ENCODE data around the gene ZBTB33. TPM values are rescaled to one million over a fixed set of nuclear protein-coding genes. Genes with fewer than 3 reads are reported as not detected.

ZBTB33 gene
- polyA plus RNA-seq, 12 donors, result 13.9 to 22.8 (median 18.3) TPM; not detected in 1

DNA sequence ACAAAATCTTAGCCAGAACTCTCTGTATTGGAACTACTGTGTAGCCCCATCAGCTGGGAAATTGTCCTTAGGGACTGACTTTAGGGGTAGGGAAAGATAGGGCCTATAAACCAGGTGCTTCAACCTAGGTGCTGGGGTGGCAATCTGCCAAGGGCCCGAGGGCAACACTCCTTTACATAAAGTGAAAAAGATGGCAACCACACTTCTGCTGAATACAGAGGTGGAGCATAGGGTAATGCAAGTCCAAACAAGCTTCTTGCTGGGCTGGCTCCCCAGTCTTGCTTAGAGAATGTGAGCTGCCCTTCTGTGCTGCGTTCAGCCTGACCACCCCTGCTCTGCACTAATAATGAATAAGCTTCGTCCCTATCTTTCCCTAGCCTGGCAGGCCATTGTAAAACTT lies 9.8 kb downstream of the ZBTB33 start:
- DNase-seq, result no peak

DNA sequence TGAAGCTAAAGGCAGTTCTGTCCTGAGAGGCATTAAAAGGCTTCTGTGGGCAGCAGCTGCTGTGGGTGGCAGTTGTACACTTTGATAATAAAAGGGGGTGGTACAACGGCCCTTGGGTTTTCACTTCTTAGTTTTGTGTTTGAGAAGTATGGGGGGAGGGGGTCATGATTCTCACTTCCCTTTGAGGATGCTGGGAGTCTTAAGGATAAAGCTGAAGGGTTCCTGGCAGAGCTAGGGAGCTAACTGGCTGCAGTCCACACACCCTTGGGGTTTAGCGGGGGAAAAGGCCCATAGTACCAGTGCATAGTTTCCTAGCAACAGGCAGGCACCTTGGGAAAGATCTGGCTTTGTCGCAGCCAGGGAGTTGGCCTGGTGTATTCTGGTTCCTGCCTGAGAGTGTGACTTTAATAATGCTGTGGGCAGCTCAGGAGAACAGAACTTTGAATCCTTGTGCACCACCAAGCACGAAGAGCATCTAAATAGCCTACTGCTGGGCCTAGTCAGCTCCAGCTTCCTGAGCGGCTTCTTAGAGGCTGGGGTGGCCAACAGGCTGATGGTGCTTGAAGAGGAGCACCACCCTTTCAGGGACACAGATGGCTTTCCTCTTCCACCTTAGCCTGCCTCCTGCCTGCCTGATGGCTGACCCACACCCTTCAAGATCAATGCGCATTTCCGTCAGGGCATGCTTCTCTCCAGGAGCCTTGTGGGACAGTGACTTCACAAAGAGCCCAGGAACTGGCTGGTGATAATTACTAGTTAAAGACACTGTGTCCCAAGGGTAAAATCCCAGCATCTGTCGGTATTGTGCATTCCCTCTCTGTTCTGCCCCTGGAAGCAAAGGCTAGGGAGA lies 12.5 kb downstream of the ZBTB33 start:
- DNase-seq, result no peak

DNA sequence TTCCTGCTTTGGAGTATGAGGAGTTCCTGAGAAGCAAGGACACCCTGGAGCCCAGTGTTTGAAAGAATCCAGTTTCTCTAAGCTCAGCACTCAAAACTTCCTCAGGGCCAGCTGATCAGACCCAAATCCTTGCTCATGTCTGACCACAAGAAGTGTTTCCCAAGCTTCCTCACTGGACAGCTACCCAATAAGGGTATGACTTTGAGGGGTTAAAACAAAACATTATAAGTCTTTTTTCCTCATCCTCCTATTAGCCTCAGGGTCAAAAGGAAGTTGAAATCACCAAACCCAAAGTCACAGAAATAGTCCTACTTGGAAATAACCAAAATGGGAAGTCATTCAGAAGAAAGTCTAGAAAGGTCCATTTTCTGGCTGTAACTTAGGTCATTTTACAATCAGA lies 13.7 kb downstream of the ZBTB33 start:
- DNase-seq, result no peak

DNA sequence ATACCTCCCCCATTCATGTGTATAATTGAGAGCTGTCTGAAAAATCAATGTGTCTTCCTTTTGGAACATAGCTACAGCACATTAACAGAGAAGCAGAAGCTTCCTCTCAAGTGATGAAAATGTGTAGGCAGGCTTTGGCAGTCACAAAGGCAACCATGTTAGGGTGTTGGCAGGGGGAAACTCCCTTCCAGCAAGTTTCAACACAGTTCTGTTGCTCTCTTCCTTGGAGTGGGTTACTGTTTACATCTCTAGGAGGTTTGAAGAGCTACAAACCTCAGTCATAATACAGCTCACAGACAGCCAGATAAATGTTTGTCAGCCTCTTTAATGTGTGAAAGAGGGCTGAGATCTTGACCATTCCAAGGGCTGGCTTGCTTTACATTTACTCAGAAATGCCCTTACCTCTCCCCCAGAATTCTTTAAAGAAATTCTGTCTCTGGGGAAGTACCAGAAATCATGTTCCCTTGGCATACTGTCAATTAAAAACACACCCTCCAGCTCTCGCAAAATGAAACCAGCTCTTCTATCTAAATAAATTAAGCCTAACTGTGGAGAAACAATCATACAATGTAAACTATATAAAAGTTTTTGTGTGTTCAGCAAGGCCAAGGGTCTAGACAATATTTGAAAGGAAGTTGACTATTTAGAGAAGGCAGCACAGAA lies 18.9 kb downstream of the ZBTB33 start:
- no peak for DNase-seq

DNA sequence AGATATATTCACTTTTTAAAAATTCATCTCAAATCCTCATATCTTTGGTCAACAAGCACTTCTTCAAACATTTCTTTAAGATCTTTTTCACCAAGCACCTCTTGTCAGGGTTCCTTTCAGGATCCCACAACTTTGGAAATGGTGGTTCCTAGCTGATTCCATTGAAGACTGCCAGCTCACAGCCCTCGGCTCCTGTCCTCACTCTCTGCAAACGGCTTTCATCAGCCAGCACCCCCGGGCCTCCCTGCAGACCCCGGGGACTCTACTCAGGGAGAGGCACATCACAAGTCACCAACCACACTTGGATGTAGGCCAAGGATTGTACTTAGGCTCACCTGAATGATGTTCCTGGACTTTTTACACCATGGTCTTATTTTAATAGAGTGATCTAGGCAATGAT lies 20.0 kb downstream of the ZBTB33 start:
- no peak for DNase-seq

DNA sequence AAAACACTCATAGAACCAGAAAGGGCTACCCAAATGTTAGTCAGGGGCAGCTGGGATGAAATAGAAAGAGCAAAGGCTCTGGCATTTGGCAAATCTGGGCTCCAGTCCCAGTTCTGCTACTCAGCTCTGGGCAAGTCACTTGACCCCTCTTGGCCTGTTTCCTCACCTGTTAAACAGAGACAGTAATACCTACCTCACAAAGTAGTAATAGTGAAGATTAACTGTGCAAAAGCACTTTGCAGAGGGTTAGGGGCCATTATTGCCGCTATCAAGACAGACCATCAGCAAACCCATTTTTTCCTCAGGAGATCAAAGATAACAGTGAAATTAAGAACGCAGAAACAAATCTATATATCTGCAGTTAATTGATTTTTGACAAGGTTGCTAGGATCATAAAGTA lies 20.6 kb downstream of the ZBTB33 start:
- DNase-seq, result no peak

DNA sequence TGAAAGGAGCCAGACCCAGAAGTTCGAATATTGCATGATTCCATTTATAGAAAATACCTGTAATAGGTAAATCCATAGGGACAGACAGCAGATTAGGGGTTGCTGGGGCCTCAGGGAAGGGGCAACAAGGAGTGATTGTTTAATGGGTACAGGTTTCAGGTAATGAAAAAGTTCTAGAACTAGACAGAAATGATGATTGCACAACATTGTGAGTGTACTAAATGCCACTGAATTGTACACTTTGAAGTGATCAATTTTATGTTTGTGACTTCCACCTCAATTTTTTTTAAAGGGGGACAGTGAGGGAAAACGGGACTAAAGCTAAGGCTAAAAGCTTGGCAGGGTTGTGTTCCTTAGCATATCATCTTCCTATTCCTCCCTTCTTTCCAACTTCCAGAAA lies 23.5 kb downstream of the ZBTB33 start:
- no peak for DNase-seq

DNA sequence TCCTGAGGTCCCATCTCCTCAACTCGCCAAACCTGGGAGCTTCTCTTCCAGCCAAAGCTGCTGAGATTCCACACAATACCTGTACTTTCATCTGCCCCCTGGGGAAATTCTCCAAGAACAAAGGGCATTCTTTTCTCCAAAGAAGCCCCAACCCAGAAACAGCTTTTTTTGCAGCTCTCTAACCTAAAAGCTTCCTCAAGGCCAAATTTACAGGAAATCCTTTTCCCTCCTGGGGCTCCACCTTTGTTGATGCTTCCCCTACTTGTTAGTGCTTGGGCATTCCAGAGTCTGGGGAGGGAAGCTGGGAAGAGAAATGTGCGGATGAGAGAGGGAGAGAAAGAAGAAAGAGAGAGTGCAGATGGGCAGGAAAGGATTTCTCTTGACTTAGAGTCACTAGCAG lies 24.3 kb downstream of the ZBTB33 start:
- no peak for DNase-seq

DNA sequence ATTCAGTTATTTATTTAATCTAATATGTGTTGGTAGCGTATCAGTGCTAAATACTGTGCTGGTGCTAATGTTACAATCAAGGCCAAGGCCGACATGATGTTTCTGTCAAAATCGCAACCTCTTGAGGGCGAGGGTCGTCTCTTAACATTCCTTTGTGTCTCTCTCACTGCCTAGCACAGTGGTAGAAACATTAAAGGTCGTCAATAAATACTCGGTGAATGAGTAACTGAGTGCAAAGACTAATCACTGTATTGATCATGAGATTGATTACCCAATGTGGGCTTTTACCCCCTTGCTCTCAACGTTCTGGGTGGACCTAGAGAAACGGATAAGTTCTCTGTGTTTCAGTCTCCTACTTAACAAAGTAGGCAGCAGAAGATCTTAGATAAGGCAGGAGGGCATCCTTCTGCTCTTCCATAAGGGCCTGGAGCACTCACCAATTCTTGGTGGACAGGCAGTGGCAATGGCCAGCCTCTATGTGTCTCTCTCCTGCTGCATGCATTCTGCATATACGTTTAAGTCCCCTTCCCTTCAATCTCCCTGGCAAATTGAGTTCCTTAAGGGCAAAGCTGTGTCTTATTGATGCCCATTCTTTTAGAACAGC lies 30.5 kb downstream of the ZBTB33 start:
- no peak for DNase-seq

DNA sequence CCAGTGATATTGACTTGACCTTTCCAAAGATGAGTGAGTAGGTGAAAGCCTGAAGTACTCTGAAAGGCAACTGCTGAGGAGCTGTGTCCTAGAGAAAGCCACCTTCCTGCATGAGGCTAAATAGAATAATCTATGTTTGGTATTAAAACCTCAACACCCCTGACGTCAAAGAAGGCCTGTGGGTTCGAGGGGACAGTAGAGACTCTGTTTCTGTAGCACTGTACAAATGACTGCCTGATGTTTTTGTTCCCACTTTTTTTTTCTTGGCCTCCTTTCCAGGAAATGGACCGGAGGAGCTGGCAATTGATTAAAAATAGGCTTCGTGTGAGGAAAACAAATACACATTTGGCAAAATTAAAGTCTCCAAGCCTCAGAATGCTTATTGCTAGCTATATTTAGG lies 31.1 kb downstream of the ZBTB33 start:
- no peak for DNase-seq

DNA sequence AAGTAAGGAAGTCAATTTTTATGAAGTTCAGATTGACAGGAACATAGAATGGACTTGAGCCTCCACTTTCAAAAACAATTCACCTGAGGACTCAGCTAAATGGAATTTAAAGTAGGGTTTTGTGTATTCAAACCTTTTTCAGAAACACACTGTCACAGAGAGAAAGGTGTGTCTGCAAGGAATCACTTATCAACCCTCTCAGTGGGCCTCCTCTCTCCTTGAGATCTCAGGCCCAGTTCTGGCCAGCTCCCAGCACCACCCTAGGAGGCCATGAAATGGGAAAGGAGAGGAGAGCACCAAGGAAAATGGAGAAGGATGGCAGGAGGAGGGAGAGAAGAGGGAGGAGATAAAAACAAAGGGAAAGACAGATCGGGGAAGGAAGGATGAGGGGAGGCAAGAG lies 32.1 kb downstream of the ZBTB33 start:
- no peak for DNase-seq

DNA sequence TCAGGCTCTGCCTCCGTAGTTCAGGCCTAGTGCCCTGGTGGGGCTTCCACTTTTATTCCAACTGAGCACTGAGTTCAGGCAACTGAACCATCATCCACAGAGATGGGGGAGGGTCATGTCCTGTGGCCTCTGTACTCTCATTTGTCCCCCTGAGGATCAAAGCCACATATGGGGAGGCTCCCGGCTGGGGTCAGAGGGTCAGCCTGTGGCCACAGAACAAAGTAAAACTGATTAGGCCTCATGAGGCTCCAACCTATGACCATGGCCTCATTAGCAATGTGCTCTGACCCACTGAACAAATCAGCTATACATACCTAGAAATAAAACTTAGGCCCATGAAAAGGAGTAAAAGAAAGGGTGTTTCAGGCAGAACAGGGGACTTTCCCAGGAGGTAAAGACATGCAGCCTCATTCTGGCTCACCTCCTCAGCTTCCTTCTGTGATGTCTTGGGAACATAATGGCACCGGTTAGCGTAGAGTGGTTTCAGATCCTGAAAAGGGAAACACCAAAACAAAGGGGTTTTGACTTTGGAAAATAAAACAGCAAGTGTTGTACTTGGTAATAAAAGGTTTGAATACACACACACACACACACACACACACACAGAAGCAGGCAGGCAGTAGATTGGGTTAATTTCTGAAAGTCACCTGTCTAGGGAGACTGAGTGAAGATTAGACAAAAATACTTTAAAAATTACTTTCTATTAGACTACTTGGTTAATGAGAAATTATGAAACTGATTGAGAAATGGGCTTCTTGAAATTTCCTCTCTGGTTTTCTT lies 36.3 kb downstream of the ZBTB33 start:
- no peak for DNase-seq

DNA sequence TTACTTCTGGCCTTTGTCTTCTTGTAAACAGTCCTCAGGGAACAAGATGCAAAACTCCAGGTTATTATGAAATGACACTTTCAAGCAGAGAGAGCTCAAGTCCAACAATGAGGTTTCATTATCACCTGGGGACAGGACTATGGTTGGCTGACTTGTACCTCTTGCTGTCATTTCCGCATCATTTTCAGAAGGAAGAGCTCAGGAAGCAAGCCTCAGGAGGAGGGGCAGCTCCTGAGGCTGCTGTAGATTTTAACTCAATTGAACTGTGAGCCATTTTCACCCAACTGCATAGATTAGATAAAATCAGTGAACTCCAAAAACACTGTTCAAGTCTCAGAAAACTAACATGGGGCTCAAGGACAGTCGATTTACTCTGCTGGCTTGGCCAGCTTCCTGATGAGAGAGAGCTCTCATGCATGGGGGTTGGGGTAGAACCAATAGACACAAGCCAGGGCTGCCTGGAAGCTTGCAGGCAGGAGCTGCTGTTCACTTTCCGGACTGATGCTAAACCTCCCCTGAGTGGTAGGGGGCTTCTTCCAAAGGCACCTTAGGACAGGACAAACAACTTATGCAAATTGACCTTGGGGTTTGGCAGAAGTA lies 37.0 kb downstream of the ZBTB33 start:
- no peak for DNase-seq

DNA sequence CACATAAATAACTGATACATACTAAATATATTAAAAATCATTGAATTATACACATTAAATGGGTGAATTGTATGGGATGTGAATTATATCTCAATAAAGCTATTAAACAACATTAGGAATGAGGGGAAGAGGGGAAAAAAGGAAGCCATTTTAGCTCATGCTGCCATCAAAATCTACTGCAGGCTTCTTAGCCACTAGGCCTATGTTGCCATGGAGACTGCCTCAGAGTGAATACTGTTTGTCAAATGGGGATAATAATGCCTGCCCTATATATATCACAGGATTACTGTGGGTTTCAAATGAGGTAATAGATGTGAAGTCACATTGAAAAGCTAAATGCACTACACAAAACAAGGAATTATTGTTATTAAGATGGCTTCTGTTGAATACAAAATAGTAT lies 39.5 kb downstream of the ZBTB33 start:
- DNase-seq, result no peak

DNA sequence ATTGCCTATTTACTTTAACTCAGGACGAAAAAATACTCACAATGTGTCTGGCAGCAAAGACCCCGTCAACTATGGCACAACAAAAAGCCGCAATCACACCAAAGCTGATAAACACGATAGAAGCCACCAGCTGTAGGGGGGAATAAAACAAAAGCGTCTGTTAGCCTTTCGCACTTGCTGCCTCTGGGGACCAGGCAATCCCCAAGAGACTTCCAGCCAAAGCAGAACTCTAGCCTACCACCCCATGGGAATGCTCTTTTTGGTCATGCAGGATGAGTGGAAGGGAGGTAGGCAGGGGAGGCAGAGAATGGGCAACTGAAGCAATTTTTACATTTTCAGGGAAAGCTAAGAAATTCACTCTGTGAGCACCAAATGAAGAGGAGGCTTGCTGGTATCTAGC lies 40.6 kb downstream of the ZBTB33 start:
- DNase-seq, result no peak

DNA sequence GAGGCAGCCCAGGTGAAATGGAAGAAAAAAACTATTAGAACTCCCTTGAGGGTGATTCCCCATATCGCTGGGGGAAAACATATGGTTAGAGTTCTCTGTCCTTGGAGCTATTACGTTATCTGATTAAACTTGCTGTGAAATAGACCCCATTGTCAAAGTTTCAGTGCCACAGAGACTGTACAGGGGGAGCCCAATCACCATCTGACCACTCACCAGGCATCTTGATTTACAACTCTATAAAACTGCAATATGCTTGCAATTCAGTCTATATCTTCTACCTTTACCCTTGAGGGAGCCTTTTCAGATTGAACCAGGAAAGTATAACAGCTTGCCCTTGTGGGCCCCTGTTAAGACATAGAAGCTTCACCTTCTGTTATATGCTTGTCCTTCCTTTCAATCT lies 42.4 kb downstream of the ZBTB33 start:
- no peak for DNase-seq

DNA sequence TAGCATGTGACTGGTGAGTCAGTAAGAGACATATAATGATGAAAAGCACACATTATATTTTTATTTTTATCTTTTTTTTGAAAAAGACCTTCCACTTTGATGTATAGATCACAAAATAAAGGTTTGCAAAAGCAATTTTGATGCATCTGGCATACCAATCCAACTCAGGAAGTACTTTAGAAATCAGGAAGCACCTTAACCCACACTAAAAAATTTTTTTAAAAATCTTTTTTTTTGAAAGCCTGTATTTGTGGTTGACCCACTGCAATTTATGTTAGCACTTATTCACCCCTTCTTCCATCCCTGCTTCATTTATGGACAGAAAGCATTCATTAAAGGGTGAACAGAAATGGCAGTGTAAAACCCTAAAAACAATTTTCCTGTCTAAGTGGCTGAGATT lies 44.0 kb downstream of the ZBTB33 start:
- no peak for DNase-seq

DNA sequence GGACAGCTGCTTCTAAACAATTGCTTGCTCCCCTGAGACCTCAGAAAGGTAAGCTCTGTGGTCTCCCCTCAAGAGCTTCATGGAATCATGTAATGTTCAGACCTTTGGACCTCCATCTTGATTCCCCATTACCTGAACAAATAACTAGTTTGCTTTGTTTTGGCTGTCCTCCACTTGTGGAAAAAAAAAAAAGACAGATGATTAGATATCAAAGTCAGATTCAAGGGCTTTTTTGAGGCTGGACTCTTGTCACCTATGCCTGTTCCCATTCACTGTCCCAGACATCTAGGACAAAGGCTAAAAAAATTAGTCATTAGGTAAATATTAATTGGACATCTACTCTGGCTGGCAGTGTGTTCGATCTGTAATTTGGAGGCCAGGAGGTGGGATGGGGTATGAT lies 47.3 kb downstream of the ZBTB33 start:
- DNase-seq, result no peak

DNA sequence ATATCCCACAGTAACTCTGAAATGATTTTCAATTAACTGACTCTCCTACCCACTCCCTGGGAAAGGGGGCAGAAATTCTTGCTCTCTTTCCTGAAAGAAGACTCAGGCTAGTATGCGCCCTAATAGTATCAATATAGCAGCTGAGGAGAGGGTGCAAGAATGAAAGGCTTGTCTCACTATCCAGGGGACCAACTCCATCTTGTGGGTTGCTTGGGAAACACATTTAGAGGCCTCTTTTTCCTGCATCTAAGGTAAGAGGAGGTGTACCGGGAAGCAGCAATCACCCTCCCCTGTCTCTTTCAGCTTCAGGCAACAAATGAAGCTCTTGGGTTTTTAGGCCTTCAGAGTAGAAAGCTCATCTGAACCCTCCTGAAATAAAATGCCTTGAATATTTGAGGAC lies 49.3 kb downstream of the ZBTB33 start:
- DNase-seq, result no peak

DNA sequence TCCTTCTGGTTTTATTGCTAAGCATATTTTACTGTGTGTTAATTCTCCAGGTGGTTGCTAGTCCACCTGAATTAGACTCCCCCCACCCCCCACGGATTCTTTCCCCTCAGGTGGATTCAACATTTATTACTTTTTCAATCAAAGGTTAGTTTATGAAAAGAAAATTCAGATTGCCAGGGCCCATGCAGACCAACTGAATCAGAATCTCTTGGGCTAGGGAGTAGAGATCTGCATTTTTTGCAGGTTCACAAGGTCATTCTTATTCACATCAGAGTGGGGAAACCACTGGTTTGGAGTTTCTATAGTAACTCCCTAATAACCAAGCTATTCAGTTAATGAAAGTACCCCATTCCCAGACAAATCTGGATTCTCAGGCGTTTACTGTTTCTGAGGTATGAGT lies 50.9 kb downstream of the ZBTB33 start:
- no peak for DNase-seq

DNA sequence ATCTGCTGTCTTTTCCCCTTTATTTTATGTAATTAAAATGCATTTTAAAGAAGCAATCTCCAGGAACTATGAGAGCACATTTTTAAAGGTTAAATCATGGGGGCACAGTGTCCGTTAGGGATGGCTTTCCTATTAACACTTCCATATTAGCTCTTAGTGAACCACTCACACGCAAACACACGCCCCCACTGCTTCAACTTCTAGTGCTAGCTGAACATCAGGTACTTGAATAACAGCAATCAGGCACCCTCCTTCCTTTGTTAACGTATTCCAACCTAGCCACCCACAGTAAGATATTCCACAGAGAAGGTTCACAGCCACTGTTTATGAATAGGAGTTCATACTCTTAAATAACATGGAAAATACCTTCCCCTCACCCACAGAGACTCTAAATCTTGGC lies 51.3 kb downstream of the ZBTB33 start:
- DNase-seq, result no peak

DNA sequence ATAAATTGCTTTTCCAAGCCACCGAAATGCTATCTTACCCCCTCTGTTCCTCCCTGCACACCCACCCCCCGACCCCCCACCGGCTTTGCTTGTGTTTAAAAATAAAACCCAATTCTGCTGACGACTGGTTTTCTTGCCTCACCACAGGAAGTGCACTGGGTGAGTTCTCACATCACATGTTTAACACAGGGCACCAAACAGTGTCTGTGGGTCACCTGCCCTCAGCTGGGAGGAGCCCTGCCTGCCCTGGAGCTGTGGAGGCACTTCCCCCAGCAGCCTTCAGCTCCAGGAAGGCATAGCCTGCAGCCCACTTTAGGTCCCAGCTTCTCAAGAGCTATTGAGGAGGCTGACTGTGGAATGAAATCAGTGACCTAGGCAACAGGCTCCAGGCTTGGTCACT lies 51.8 kb downstream of the ZBTB33 start:
- DNase-seq, result no peak

Data from muscle of arm (tissue), 12 donors.